Liver (tissue), 9 donors: ENCODE results near the gene TOP1. TPM values are rescaled to one million over a fixed set of nuclear protein-coding genes. Genes with fewer than 3 reads are reported as not detected.

Experiments used
- DNase-seq: peaks from one replicate; pipeline ENCODE4 v3.0.0-alpha.2; 2017; ENCODE audit warnings: low spot score
- H3K27ac ChIP-seq, 2 donors: one replicate each; pipeline ENCODE4 v1.7.0; 2013; ENCODE audit warnings: inconsistent platforms in 2 of 2, low read length in 2 of 2, control low read depth in 1 of 2, low read depth in 1 of 2, mild to moderate bottlenecking in 1 of 2
- H3K27me3 ChIP-seq, 4 donors: one replicate each; pipeline versions ENCODE4 v1.6.1 to v1.7.0; 2013; ENCODE audit warnings: low read length in 3 of 4, inconsistent platforms in 1 of 4, mild to moderate bottlenecking in 1 of 4, moderate library complexity in 1 of 4; ENCODE audit not compliant: control insufficient read depth in 4 of 4, insufficient read depth in 4 of 4
- H3K36me3 ChIP-seq, 4 donors: one replicate each; pipeline versions ENCODE4 v1.6.1 to v1.7.0; 2013; ENCODE audit warnings: low read length in 3 of 4, mild to moderate bottlenecking in 3 of 4, low read depth in 1 of 4, moderate library complexity in 1 of 4; ENCODE audit not compliant: control insufficient read depth in 4 of 4, insufficient read depth in 3 of 4
- H3K4me1 ChIP-seq, 4 donors: one replicate each; pipeline versions ENCODE4 v1.6.1 to v1.7.0; 2013; ENCODE audit warnings: low read length in 3 of 4, mild to moderate bottlenecking in 3 of 4, moderate library complexity in 1 of 4; ENCODE audit not compliant: control insufficient read depth in 4 of 4, insufficient read depth in 4 of 4
- H3K4me3 ChIP-seq, 3 donors: one replicate each; pipeline versions ENCODE4 v1.6.1 to v1.7.0; 2013; ENCODE audit warnings: low read length in 3 of 3, control low read depth in 1 of 3, low read depth in 1 of 3, mild to moderate bottlenecking in 1 of 3
- H3K9ac ChIP-seq, 2 donors: one replicate each; pipeline ENCODE4 v1.7.0; 2013; ENCODE audit warnings: low read length in 2 of 2, mild to moderate bottlenecking in 2 of 2, moderate library complexity in 2 of 2, control low read depth in 1 of 2, low read depth in 1 of 2
- H3K9me3 ChIP-seq, 4 donors: one replicate each; pipeline versions ENCODE4 v1.6.1 to v1.7.0; 2013; ENCODE audit warnings: low read length in 3 of 4; ENCODE audit not compliant: control insufficient read depth in 4 of 4
- EGR1 ChIP-seq, 2 donors: IDR thresholded peaks; 2 replicates each; pipeline ENCODE4 v1.6.1; 2016 to 2018; ENCODE audit warnings: antibody characterized with exemption in 2 of 2, low read depth in 2 of 2
- FOXA1 ChIP-seq: IDR thresholded peaks from 2 replicates; pipeline ENCODE4 v1.6.1; 2016; ENCODE audit warnings: antibody characterized with exemption
- FOXA2 ChIP-seq: IDR thresholded peaks from 2 replicates; pipeline ENCODE4 v1.6.1; 2016; ENCODE audit warnings: antibody characterized with exemption
- GABPA ChIP-seq, 2 donors: IDR thresholded peaks in 1 of 2; conservative IDR thresholded peaks in 1 of 2; 2 replicates each; pipeline ENCODE4 v1.6.1; 2016; ENCODE audit warnings: antibody characterized with exemption in 2 of 2, mild to moderate bottlenecking in 1 of 2, moderate library complexity in 1 of 2
- HNF4A ChIP-seq, 2 donors: conservative IDR thresholded peaks; 2 replicates each; pipeline ENCODE4 v1.6.1; 2016; ENCODE audit warnings: antibody characterized with exemption in 2 of 2, mild to moderate bottlenecking in 2 of 2
- HNF4G ChIP-seq: IDR thresholded peaks from 2 replicates; pipeline ENCODE4 v1.6.1; 2016; ENCODE audit warnings: antibody characterized with exemption
- NR2F2 ChIP-seq: IDR thresholded peaks from 2 replicates; pipeline ENCODE4 v1.6.1; 2016; ENCODE audit warnings: antibody characterized with exemption
- RAD21 ChIP-seq, 2 donors: IDR thresholded peaks; 2 replicates each; pipeline ENCODE4 v1.6.1; 2016; ENCODE audit warnings: antibody characterized with exemption in 2 of 2, mild to moderate bottlenecking in 2 of 2
- TAF1 ChIP-seq: conservative IDR thresholded peaks from 2 replicates; pipeline ENCODE4 v1.6.1; 2016; ENCODE audit warnings: antibody characterized with exemption, mild to moderate bottlenecking
- YY1 ChIP-seq: IDR thresholded peaks from 2 replicates; pipeline ENCODE4 v1.6.1; 2016; ENCODE audit warnings: antibody characterized with exemption, mild to moderate bottlenecking
- WGBS: extraction: QIAGEN DNeasy Blood & Tissue Kit; methylation state at CpG from one replicate; pipeline ENCODE4 v1.1.7; 2013; 5-methylcytosine and 5-hydroxymethylcytosine counted together
- polyA plus RNA-seq, 2 donors: library from polyadenylated mRNA; stranded (reverse) in 1 of 2; unstranded in 1 of 2; fragments of 200-250 nt in 1 of 2; fragments of >200 nt in 1 of 2; fragmentation: Nextera tagmentation in 1 of 2; extraction: Ambion mirVana in 1 of 2; gene quantifications; one replicate each; pipeline versions ENCODE4 v1.2.1 to v1.2.3, GENCODE V29; 2013 to 2015
- total RNA-seq, 2 donors: library from RNA; depleted of rRNA; stranded (reverse); fragments of >200 nt; gene quantifications; one replicate each; pipeline ENCODE4 v1.2.3, GENCODE V29; 2014
- TF ChIP-seq, protein P1 (sequence below): IDR thresholded peaks from 2 replicates; pipeline ENCODE4 v1.6.1; 2016; ENCODE audit warnings: antibody characterized with exemption
- TF ChIP-seq, protein P2 (sequence below): IDR thresholded peaks from 2 replicates; pipeline ENCODE4 v1.6.1; 2016; ENCODE audit warnings: antibody characterized with exemption
- TF ChIP-seq, protein P3 (sequence below): fragments of 150-350 bp; IDR thresholded peaks from 2 replicates; pipeline ENCODE4 v1.5.1; 2017; ENCODE audit warnings: improper control_type of control experiment, low read depth, low read length; ENCODE audit not compliant: missing input control
- donor health status: healthy.
- donor health status: healthy.
- donor health status: healthy.
- donor health status: healthy.
- donor health status: healthy.

TOP1 gene
- total and polyA plus RNA-seq, 4 donors: 13.7 to 62.1 (median 19.4) TPM

DNA sequence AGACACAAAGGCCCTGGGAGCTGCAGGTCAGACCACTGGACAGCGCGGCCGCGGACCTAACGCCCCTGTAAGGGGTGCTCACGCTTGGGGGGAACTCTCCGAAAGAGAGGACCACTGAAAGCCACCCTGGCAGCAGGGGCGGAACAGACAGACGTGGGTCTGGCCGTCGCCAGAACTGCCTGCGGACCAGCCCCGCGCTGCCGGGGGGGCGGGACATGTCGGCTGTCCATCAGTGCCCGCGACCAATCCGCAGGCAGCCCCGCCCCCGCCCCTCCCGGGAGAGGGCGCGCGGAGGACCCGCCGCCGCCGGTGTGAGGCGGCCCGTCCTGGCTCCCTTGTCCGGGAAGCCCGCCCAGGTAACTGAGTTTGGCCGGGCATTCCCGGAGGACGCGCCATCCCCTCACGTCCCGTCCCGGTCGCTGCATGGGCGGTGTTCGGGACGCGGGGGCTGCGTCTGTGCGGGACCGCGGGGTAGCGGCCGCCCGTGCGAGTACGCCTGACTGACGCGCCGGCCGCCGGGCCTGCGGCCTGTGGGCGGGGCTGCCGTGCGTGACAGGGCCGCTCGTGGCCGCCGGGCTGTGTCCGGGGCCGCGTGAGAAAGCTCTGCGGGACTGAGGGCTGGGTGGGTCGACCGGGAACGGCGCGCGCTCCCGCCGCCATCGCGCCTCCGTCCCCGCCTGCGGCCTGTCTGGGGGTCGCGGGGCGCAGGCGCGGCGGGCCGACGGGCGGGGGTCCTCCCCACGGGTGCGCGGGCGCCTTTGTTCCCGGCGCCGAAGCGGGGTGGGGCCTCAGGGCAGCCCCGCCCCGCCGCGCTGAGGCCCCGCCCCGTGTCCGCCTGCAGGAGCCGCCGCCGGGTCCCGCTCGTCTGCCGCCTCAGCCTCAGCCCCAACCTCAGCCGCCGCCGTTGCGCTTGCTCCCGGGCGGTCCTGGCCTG lies 108.3 kb downstream of the TOP1 start, which contains the start of gene PLCG1:
Gene PLCG1, plus strand, starts transcription at position 864 of the 934 bp plus-strand sequence. CDS start 99 bp downstream, outside the sequence.
- peak within 1 kb of the TSS; percentile 32 to 85 for H3K9ac ChIP-seq
- no peak for TF ChIP-seq GABPA (IDR thresholded peaks at IDR 0.05 in 1 of 2, conservative IDR thresholded peaks at IDR 0.05 in 1 of 2)
- TF ChIP-seq NR2F2: no peak
- WGBS: under 1% methylated on average over 121 of the region's 121 CpGs
- H3K4me1 ChIP-seq: peaks cover 0 to 23% (median 13%) of the 10 kb centered on the region in 4 donors
- no peaks in the 10 kb centered on the region for H3K36me3 ChIP-seq
- peak within 1 kb of the TSS; percentile 87 to 92 for H3K27ac ChIP-seq
- H3K9me3 ChIP-seq: no peaks in the 10 kb centered on the region
- no peaks in the 10 kb centered on the region for H3K27me3 ChIP-seq
- peak within 1 kb of the TSS; percentile 76 to 90 (median 78) for H3K4me3 ChIP-seq
- DNase-seq: peak; percentile 90

DNA sequence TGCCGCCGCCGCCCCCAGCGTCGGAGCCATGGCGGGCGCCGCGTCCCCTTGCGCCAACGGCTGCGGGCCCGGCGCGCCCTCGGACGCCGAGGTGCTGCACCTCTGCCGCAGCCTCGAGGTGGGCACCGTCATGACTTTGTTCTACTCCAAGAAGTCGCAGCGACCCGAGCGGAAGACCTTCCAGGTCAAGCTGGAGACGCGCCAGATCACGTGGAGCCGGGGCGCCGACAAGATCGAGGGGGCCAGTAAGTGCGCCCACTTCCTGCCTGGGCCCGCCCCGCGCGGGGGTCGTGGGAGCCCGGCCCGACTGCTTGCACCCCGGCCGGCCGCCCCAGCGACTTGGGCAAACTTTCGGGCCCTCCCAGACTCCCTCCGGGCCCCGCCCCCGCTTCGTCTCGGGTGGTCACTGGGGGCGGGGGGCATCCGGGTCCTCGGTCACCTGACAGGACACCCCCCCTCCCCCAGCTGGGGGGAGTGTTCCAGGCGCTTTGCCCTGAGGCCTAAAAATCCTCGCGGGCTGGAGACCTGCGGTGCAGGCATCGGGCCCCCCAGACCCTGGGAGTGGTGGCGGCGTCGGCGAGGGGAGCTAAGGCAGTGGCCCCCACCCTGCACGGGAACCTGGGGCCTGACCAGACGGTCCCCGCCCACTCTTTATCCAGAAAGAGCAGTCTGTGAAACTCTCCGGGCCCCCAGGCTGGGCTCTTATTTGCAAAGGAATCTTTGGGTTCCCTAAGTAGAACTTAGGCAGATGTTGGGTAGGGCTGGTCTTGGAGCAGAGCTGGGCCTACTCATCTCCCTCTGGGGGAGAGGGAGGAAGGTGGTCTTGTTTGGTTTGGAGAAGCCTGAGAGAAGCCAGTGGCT lies 109.2 kb downstream of the TOP1 start:
- H3K9ac ChIP-seq: peak overlapping the region; percentile 2 to 85
- peaks cover 0 to 27% (median 13%) of the 10 kb centered on the region in 4 donors for H3K4me1 ChIP-seq
- DNase-seq: peak; percentile 64
- H3K4me3 ChIP-seq: peak overlapping the region; percentile 45 to 90 (median 72)
- H3K36me3 ChIP-seq: no peaks in the 10 kb centered on the region
- peak overlapping the region; percentile 80 to 92 for H3K27ac ChIP-seq
- H3K27me3 ChIP-seq: no peaks in the 10 kb centered on the region
- 6% methylated on average over 66 of the region's 66 CpGs for WGBS
- no peaks in the 10 kb centered on the region for H3K9me3 ChIP-seq
- TF ChIP-seq HNF4G: no peak
- TF ChIP-seq, protein P1, sequence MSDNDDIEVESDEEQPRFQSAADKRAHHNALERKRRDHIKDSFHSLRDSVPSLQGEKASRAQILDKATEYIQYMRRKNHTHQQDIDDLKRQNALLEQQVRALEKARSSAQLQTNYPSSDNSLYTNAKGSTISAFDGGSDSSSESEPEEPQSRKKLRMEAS: no peak
- no peak for TF ChIP-seq RAD21 (IDR thresholded peaks at IDR 0.05)
- no peak for TF ChIP-seq NR2F2
- TF ChIP-seq, protein P2, sequence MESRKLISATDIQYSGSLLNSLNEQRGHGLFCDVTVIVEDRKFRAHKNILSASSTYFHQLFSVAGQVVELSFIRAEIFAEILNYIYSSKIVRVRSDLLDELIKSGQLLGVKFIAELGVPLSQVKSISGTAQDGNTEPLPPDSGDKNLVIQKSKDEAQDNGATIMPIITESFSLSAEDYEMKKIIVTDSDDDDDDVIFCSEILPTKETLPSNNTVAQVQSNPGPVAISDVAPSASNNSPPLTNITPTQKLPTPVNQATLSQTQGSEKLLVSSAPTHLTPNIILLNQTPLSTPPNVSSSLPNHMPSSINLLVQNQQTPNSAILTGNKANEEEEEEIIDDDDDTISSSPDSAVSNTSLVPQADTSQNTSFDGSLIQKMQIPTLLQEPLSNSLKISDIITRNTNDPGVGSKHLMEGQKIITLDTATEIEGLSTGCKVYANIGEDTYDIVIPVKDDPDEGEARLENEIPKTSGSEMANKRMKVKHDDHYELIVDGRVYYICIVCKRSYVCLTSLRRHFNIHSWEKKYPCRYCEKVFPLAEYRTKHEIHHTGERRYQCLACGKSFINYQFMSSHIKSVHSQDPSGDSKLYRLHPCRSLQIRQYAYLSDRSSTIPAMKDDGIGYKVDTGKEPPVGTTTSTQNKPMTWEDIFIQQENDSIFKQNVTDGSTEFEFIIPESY: no peak
- TF ChIP-seq, protein P3, sequence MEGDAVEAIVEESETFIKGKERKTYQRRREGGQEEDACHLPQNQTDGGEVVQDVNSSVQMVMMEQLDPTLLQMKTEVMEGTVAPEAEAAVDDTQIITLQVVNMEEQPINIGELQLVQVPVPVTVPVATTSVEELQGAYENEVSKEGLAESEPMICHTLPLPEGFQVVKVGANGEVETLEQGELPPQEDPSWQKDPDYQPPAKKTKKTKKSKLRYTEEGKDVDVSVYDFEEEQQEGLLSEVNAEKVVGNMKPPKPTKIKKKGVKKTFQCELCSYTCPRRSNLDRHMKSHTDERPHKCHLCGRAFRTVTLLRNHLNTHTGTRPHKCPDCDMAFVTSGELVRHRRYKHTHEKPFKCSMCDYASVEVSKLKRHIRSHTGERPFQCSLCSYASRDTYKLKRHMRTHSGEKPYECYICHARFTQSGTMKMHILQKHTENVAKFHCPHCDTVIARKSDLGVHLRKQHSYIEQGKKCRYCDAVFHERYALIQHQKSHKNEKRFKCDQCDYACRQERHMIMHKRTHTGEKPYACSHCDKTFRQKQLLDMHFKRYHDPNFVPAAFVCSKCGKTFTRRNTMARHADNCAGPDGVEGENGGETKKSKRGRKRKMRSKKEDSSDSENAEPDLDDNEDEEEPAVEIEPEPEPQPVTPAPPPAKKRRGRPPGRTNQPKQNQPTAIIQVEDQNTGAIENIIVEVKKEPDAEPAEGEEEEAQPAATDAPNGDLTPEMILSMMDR: no peak
- TF ChIP-seq FOXA1: no peak
- TF ChIP-seq FOXA2: no peak
- TF ChIP-seq YY1: no peak
- TF ChIP-seq EGR1 (IDR thresholded peaks at IDR 0.05; ENCODE audit: low read depth in 2 of 2): no peak
- TF ChIP-seq TAF1: no peak
- no peak for TF ChIP-seq HNF4A (conservative IDR thresholded peaks at IDR 0.05)
